NCI-H2227 (cell line): ENCODE measurements around the gene ANKRD18A.

Experiments used
- DNase-seq: peaks from one replicate; lab custom pipeline; 2025; ENCODE audit not compliant: unreplicated experiment; lab: John Stamatoyannopoulos, UW

Gene ANKRD18A

GRCh38 chr9:38620483-38621433, at the start of gene ANKRD18A:
Gene ANKRD18A (minus strand): TSS chr9:38620596. CDS start chr9:38620285, 311 bp downstream.
- peak; percentile 84 for DNase-seq

DNA sequence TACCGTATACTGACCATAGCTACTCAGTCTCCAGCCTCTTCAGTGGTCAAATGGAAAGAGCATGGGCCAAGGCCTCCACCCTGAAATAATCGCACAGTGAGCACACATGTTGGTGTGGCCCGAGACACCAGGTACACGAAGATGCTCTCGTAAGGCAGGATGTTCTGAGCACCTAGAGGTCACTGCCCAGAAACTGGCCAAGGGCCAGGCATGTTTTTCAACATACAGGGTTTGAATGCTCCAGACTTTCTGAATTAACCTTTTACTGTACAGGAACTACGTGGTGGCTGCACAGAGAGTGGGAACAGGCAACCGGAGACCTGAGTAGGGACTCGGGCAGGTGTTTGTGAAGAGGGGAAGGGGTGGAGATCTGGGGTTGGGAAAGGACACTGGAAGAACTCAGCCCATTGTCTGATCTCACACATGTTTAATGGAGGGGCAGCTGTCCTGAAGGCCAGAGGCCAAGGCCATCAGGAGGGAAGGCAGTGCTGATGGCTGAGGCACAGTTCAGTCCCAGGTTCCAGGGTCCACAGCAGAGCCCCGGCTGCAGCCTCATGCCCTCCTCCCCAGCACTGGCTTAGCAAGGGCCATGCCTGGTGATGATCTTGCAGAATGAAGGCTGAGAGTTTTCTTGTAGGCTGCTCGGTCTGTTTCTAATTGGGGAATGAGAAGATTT, 48.5 kb upstream of the ANKRD18A start:
- no peak for DNase-seq

- DNase-seq = no peak
These were observed 42.6 kb upstream of the ANKRD18A start for GRCh38 chr9:38662763-38663593.

DNA sequence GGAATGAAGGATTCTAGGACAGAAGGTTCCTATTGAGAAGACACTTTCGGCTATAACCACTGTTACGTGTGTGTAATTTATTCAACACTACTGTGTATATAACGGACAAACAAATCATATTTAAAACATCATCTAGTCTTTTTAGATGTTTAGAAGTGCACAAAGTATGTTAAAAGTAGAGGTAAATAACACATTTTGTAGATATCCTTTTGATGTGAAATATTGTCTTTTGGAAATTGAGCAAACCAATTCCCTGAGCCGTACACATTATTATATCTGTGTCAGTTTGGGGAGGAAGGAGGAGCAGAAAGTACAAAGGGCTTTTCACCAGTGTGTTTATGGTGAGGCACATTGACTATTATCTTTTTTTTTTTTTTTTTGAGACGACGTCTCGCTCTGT, 39.1 kb upstream of the ANKRD18A start:
- no peak for DNase-seq

GRCh38 chr9:38656896-38657295, 36.5 kb upstream of the ANKRD18A start:
- DNase-seq = no peak

- DNase-seq = no peak
These were observed 32.1 kb upstream of the ANKRD18A start for GRCh38 chr9:38652486-38652885.

- no peak for DNase-seq
These were observed 31.6 kb upstream of the ANKRD18A start for GRCh38 chr9:38652044-38652443.

DNA sequence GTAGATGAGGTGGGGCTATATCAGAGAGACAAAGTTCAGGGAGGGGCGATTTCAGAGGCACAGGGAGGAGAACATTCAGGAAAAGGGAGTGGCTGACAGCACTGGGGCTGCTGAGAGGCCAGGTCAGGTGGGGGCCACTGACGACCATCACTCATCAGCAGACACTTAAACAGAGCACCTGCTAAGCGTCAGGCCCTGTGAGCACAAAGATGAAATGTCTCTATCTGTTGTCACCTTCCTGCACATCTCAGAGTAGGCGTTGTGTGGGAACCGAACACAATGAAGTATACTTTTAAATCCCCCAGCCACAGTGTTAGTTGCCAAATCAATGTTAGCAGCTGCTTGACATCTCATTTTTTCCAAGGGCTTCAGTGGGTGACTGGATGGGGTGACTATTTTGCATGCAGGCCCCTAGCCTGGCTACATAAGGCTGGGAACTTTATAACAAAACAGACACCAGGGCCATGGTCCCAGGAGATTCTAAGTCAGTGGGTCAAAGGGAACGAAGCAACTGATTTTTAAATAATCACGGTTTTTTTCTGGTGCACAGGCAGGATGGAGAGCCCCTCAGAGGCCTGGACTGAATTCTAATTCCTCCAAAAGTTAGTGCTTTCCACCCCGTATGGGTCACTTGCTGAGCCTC, 31.1 kb upstream of the ANKRD18A start:
- DNase-seq = no peak

- no peak for DNase-seq
These were observed 30.2 kb upstream of the ANKRD18A start for GRCh38 chr9:38650564-38650963.

DNA sequence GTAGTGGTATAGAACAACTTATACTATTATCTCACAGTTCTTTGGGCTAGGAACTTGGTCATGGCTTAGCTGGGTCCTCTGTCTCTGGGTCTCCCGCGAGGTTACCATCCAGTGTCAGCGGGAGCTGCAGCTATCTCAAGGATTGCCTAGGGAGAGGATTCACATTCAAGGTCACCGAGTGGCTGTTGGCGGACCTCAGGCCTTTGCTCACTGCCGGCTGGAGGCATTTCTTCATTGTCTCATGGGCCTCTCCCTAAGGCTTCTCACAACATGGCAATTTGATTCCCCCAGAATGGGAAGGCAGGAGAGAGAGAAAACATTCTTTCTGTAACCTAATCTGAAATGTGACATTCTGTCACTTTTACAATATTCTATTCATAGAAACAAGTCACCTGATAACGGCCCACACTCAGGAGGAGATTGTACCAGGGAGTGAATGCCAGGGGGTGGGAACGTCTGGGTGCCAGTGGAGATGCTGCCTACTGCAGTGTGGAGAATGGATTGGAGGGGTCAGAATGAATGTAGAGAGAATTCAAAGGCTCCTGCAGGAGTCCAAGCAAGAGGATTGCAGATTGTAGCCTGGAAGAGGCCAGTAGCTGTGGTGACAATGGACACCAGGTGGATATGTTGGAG, 29.5 kb upstream of the ANKRD18A start:
- DNase-seq = no peak

DNA sequence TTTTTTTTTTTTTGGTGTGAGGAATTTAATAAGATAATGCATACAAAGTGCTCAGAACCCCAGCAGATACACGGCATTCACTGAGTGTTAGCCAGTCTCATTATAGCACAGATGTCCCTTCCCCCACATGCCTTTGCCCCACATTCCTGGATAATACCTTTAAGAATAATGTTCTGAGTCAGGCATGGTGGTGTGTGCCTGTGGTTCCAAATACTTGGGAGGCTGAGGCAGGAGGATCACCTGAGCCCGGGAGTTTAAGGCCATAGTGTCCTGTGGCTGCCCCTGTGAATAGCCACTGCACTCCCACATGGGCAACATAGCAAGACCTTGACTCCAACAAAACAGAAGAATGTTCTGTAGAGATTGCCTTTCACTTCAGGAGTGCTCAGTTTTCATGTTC, 24.2 kb upstream of the ANKRD18A start:
- no peak for DNase-seq

- DNase-seq = no peak
These were observed 23.4 kb upstream of the ANKRD18A start for GRCh38 chr9:38643815-38644173.

DNA sequence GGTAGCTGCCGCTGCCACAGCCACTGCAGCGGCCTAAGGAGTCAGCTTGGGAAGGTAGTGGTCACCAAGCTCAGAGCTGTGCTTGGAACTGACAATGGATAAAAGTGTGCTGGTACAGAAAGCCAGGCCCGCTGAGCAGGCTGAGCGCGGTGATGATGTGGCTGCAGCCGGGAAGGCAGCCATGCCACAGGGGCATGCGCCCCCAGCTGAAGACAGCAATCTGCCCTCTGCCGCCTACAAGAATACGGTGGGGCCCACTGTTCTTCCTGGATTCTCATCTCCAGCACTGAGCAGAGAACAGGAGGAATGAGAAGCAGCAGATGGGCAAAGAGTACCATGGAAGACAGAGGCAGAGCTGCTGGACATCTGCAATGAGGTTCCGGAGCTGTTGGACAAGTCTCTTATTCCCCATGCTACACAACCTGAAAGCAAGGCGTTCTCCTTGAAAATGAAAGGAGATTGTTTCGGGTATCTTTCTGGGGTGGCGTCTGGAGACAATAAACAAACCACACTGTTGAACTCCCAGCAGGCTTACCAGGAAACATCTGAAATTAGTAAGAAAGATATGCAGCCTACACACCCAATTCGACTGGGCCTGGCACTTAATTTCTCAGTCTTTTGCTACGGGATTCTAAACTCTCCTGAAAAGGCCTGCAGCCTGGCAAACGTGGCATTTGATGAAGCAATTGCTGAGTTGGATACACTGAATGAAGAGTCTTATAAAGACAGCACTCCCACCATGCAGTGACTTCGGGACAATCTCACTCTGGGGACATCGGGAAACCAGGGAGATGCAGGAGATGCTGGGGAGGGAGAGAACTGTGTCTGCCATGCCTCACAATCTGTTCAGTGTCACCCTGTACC, 22.8 kb upstream of the ANKRD18A start:
- no peak for DNase-seq

DNA sequence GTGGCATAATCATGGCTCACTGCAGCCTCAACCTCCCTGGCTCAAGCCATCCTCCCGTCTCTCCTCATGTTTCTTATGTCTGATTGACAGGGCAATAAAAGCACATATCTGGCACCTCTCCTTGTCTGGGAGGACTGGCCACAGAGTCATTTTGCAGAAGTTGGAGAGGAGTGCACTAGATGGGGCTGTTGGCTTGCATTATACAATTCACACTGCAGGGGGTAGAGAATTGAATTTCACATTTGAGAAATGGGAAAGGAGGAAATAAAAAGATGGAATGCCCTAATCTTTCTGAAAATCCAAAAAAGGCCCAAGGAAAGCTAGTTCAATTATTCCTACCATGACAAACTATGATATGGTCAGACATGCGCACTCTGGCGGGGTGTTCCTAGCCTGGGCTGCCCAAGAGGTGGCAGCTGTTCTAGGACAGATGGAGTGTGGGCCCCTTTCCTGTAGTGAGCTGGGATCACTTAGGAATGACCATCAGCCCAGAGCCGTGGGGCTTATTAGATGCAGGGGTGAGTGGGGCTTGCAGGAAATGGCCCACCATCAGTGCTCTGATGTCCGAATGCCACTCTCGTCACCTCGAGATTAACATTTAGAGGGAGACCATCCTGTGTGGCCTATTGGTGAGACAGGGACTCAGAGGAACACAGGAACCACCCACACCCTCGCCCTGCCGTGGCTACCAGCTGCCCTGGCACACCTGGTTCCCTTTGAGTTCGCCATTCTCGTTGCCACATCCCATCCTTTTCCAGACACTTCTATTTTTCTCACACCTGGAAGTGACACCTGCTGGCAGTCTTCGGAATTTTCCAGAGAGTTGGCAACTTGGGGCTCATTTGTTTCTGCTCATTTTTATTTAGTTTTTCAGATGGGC, 21.8 kb upstream of the ANKRD18A start:
- DNase-seq = peak; percentile 51

DNA sequence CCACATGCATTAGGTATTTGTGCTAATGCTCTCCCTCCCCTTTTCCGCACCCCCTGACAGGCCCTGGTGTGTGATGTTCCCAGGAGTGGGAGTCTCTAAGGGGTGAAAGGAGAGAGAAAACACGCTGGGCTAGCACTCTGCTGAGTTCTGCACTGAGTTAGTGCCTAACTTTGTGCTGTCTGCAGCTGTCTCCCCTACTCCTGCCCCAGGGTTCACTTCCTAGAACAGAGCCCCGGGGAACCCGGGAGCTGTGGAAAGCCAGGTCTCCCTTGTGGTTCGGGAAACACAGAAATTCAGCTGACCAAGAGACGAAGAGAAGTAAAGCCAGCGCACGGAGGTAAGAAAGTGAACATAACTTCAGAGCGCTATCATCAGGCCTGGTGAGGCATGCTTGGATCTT, 20.7 kb upstream of the ANKRD18A start:
- DNase-seq = no peak

- DNase-seq = no peak
These were observed 19.2 kb upstream of the ANKRD18A start for GRCh38 chr9:38639577-38639940.

DNA sequence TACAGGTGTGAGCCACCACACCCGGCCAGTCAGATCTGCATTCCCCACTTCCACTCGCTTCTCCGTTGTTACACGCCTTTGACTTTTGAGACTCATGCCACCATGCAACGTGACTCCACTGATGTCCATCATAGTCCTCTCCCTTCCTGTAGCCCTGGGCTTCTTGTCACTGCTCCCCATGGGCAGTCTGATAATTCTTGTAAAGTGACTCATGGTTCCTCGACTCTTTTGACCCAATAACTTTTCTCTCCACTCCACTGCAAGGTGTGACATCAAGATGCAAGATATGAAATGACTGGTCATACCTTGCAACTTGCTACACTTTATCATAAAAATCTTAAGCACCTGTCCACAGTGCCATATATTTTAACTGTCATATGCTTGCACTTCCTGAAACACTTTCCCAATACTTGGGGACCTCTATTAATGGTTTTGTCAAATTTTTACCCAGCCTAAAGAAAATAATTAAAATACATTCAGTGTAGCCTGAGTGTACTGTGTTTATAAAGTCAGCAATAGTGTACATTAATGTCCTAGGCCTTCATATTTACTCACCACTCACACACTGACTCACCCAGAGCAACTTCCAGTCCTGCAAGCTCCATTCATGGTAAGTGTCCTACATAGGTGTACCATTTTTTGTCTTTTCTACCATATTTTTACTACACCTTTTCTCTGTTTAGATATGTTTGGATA, 18.6 kb upstream of the ANKRD18A start:
- DNase-seq = no peak

GRCh38 chr9:38634315-38634714, 13.9 kb upstream of the ANKRD18A start:
- DNase-seq = no peak
